PC-3 (cell line): ENCODE results near the gene CFAP73. TPM values are rescaled to one million over a fixed set of nuclear protein-coding genes. Genes with fewer than 3 reads are reported as not detected.

Experiments
- ATAC-seq: fragments of 200-7000 bp; cut with Tn5 transposase; 2 replicates; pipeline ENCODE4 v1.9.1; 2020; ENCODE audit warnings: mild to moderate bottlenecking, moderate library complexity
- BruUV-seq: library from RNA; stranded (reverse); fragments of 400-500 nt; replicated peaks from 2 replicates; lab custom pipeline; 2021; lab: Mats Ljungman, UMichigan
- CTCF ChIA-PET: fragments of 300-600 bp; sonication (Branson Sonifier 250); formaldehyde crosslinking; loops from one replicate; lab custom pipeline; 2022; ENCODE audit warnings: antibody characterized with exemption; lab: Charles Lee
- POLR2A ChIA-PET: fragments of 300-600 bp; sonication (Branson Sonifier 250); formaldehyde crosslinking; loops from one replicate; lab custom pipeline; 2022; ENCODE audit warnings: antibody characterized with exemption; ENCODE audit not compliant: unreplicated experiment; lab: Charles Lee
- DNase-seq: peaks from one replicate; pipeline ENCODE4 v3.0.0-alpha.2; 2015
- H2AFZ ChIP-seq: fragments of 300-600 bp; sonication (generic); 2 replicates; pipeline ENCODE4 v1.6.0; 2016; ENCODE audit warnings: antibody characterized with exemption, low read length
- H3F3A ChIP-seq: fragments of 300-600 bp; sonication (generic); one replicate; pipeline ENCODE4 v1.6.0; 2017; ENCODE audit warnings: antibody characterized with exemption, low read length, control low read depth, mild to moderate bottlenecking; ENCODE audit not compliant: unreplicated experiment
- H3K27ac ChIP-seq: fragments of 300-600 bp; sonication (generic); 2 replicates; pipeline ENCODE4 v1.5.1; 2016; ENCODE audit warnings: mild to moderate bottlenecking, low read length
- H3K27me3 ChIP-seq: fragments of 300-600 bp; sonication (generic); 2 replicates; pipeline ENCODE4 v1.6.1; 2016; ENCODE audit warnings: low read length, mixed read lengths
- H3K36me3 ChIP-seq: fragments of 300-600 bp; sonication (generic); 2 replicates; pipeline ENCODE4 v1.6.1; 2016; ENCODE audit warnings: low read depth, mixed run types, low read length, mixed read lengths
- H3K4me1 ChIP-seq: fragments of 300-600 bp; sonication (generic); 2 replicates; pipeline ENCODE4 v1.5.1; 2016; ENCODE audit warnings: low read length; ENCODE audit not compliant: insufficient read depth
- H3K4me2 ChIP-seq: fragments of 300-600 bp; sonication (generic); 2 replicates; pipeline ENCODE4 v1.6.0; 2016; ENCODE audit warnings: low read length
- H3K4me3 ChIP-seq: fragments of 300-600 bp; sonication (generic); 2 replicates; pipeline ENCODE4 v1.5.1; 2016; ENCODE audit warnings: mild to moderate bottlenecking, low read length, mixed read lengths
- H3K79me2 ChIP-seq: fragments of 300-600 bp; sonication (generic); 2 replicates; pipeline ENCODE4 v1.6.1; 2017; ENCODE audit warnings: low read length, mixed read lengths
- H3K9ac ChIP-seq: fragments of 300-600 bp; sonication (generic); 2 replicates; pipeline ENCODE4 v1.6.0; 2016; ENCODE audit warnings: mild to moderate bottlenecking, low read length
- H3K9me2 ChIP-seq: fragments of 300-600 bp; sonication (generic); replicated peaks from 2 replicates; pipeline ENCODE4 v1.6.1; 2016; ENCODE audit warnings: mixed run types, low read length, mixed read lengths
- H3K9me3 ChIP-seq: fragments of 300-600 bp; sonication (generic); 2 replicates; pipeline ENCODE4 v1.6.1; 2016; ENCODE audit warnings: low read length, mixed read lengths
- H4K20me1 ChIP-seq: fragments of 300-600 bp; sonication (generic); 2 replicates; pipeline ENCODE4 v1.6.1; 2016; ENCODE audit warnings: low read length, mixed read lengths
- CTCF ChIP-seq: fragments of 300-600 bp; sonication (generic); conservative IDR thresholded peaks from 2 replicates; pipeline ENCODE4 v1.5.1; 2017; ENCODE audit warnings: antibody characterized with exemption, low read depth, mild to moderate bottlenecking, low read length
- EZH2 ChIP-seq: fragments of 300-600 bp; sonication (generic); IDR thresholded peaks from one replicate; pipeline ENCODE4 v1.6.1; 2017; ENCODE audit warnings: antibody characterized with exemption, mild to moderate bottlenecking, low read length; ENCODE audit not compliant: unreplicated experiment
- EZH2phosphoT487 ChIP-seq: fragments of 300-600 bp; sonication (generic); IDR thresholded peaks from 2 replicates; pipeline ENCODE4 v1.6.1; 2018; ENCODE audit warnings: mild to moderate bottlenecking, antibody characterized with exemption, low read length, borderline replicate concordance
- intact Hi-C: fragments of 100-400 bp; cut with micrococcal nuclease; formaldehyde crosslinking; loops from 2 replicates; pipeline ENCODE4 v1.9.0; 2023
- total RNA-seq: library from RNA; depleted of rRNA; stranded (reverse); fragments of >200 nt; gene quantifications from 2 replicates; pipeline ENCODE4 v1.2.3, GENCODE V29; 2014

CFAP73 gene
- total RNA-seq, 1 experiment from 2014 or later, result not detected

- H3K9me3 ChIP-seq, result no peaks in the 10 kb centered on the region
- no peaks in the 10 kb centered on the region for H3K36me3 ChIP-seq
- H3K4me3 ChIP-seq, result no peak overlapping the region
- H3K9ac ChIP-seq, result no peak overlapping the region
- no TSS peak for BruUV-seq
- ATAC-seq, result no peak
- no peaks in the 10 kb centered on the region for H3K9me2 ChIP-seq
- H3K4me1 ChIP-seq, result no peaks in the 10 kb centered on the region
- 0 out of 2 replicates have a peak, but pooled peaks cover 5% of the 10 kb centered on the region for H3K27me3 ChIP-seq
- POLR2A ChIA-PET, result no interaction called here
- no peaks in the 10 kb centered on the region for H4K20me1 ChIP-seq
- intact Hi-C loops, result no loop called here
- CTCF ChIA-PET, result no interaction called here
- H3K4me2 ChIP-seq, result no peak overlapping the region
- no peaks in the 10 kb centered on the region for H3K79me2 ChIP-seq
- TF ChIP-seq EZH2phosphoT487 (no peak), CTCF (no peak), EZH2 (no peak)
- no peak overlapping the region for H3K27ac ChIP-seq
- no peak for DNase-seq
- H3F3A ChIP-seq, result no peaks in the 10 kb centered on the region
- H2AFZ ChIP-seq, result no peak overlapping the region
These were observed 11.4 kb upstream of the CFAP73 start for GRCh38 chr12:113137861-113138783.

- no TSS peak for BruUV-seq
- H3K27ac ChIP-seq, result no peak overlapping the region
- no peak overlapping the region for H3K4me2 ChIP-seq
- intact Hi-C loops, result no loop called here
- no peaks in the 10 kb centered on the region for H3K9me2 ChIP-seq
- no peaks in the 10 kb centered on the region for H3K4me1 ChIP-seq
- CTCF ChIA-PET, result no interaction called here
- no peaks in the 10 kb centered on the region for H3K9me3 ChIP-seq
- H3K9ac ChIP-seq, result no peak overlapping the region
- 0 out of 2 replicates have a peak, but pooled peaks cover 5% of the 10 kb centered on the region for H3K27me3 ChIP-seq
- H3K79me2 ChIP-seq, result no peaks in the 10 kb centered on the region
- no peak; the same call in 1 of the 2 replicates for ATAC-seq
- no peaks in the 10 kb centered on the region for H4K20me1 ChIP-seq
- no peak overlapping the region for H2AFZ ChIP-seq
- no peak for TF ChIP-seq EZH2phosphoT487
- no peak for TF ChIP-seq CTCF
- TF ChIP-seq EZH2, result no peak
- no peak for DNase-seq
- POLR2A ChIA-PET, result no interaction called here
- H3F3A ChIP-seq, result no peaks in the 10 kb centered on the region
- H3K36me3 ChIP-seq, result no peaks in the 10 kb centered on the region
- no peak overlapping the region for H3K4me3 ChIP-seq
These were observed 10.7 kb upstream of the CFAP73 start for GRCh38 chr12:113138826-113139225.

- BruUV-seq, result no TSS peak
These were observed 8.8 kb upstream of the CFAP73 start for GRCh38 chr12:113140706-113141105.

More at GRCh38 chr12:113140706-113141105, 8.8 kb upstream of the CFAP73 start:
- H3K4me2 ChIP-seq, result no peak overlapping the region
- no peaks in the 10 kb centered on the region for H3K9me3 ChIP-seq
- H3K9ac ChIP-seq, result no peak overlapping the region
- ATAC-seq (no peak), DNase-seq (no peak)
- H3K4me1 ChIP-seq, result no peaks in the 10 kb centered on the region
- no peak overlapping the region for H3K4me3 ChIP-seq
- no peaks in the 10 kb centered on the region for H3F3A ChIP-seq
- ChIA-PET POLR2A (no interaction called here), CTCF (no interaction called here)
- H3K9me2 ChIP-seq, result no peaks in the 10 kb centered on the region
- TF ChIP-seq EZH2phosphoT487 (no peak), EZH2 (no peak), CTCF (no peak)
- no peaks in the 10 kb centered on the region for H4K20me1 ChIP-seq
- no peaks in the 10 kb centered on the region for H3K27me3 ChIP-seq
- no peak overlapping the region for H3K27ac ChIP-seq
- intact Hi-C loops, result no loop called here
- H3K36me3 ChIP-seq, result no peaks in the 10 kb centered on the region
- H3K79me2 ChIP-seq, result no peaks in the 10 kb centered on the region
- no peak overlapping the region for H2AFZ ChIP-seq
